Lung (tissue), 12 donors: Measurements from ENCODE around the gene MCOLN1. TPM values are rescaled to one million over a fixed set of nuclear protein-coding genes. Genes with fewer than 3 reads are reported as not detected.
A peak's percentile ranks its signal among the peaks of the same experiment; 100 is the strongest.

Experiments
- ATAC-seq: fragments of 200-7000 bp; cut with Tn5 transposase; one replicate; pipeline ENCODE4 v1.9.1; 2020; ENCODE audit warnings: moderate number of reproducible peaks; ENCODE audit not compliant: insufficient read depth, low FRiP score
- DNase-seq, 3 donors: peaks; one replicate each; pipeline ENCODE4 v3.0.0-alpha.2; 2013 to 2017
- H3K27ac ChIP-seq, 2 donors: one replicate each; pipeline ENCODE4 v1.5.1; 2013; ENCODE audit warnings: mild to moderate bottlenecking in 2 of 2, moderate library complexity in 2 of 2, control low read depth in 1 of 2, inconsistent platforms in 1 of 2, low read depth in 1 of 2, low read length in 1 of 2
- H3K27me3 ChIP-seq, 3 donors: one replicate each; pipeline ENCODE4 v1.5.1; 2013; ENCODE audit warnings: low read length in 2 of 3; ENCODE audit not compliant: control insufficient read depth in 3 of 3, insufficient read depth in 3 of 3
- H3K36me3 ChIP-seq, 4 donors: one replicate each; pipeline ENCODE4 v1.5.1; 2013; ENCODE audit warnings: low read length in 4 of 4, mild to moderate bottlenecking in 1 of 4, moderate library complexity in 1 of 4; ENCODE audit not compliant: control insufficient read depth in 4 of 4, insufficient read depth in 4 of 4
- H3K4me1 ChIP-seq, 5 donors: one replicate each; pipeline ENCODE4 v1.5.1; 2013; ENCODE audit warnings: low read length in 5 of 5, mild to moderate bottlenecking in 2 of 5, moderate library complexity in 1 of 5; ENCODE audit not compliant: control insufficient read depth in 5 of 5, insufficient read depth in 5 of 5
- H3K4me3 ChIP-seq: one replicate; pipeline ENCODE4 v1.5.1; 2013; ENCODE audit warnings: mild to moderate bottlenecking, control low read depth, moderate library complexity
- H3K9ac ChIP-seq, 2 donors: one replicate each; pipeline ENCODE4 v1.5.1; 2013; ENCODE audit warnings: low read length in 2 of 2, control low read depth in 1 of 2; ENCODE audit not compliant: insufficient read depth in 1 of 2
- H3K9me3 ChIP-seq, 4 donors: one replicate each; pipeline ENCODE4 v1.5.1; 2013; ENCODE audit warnings: low read length in 3 of 4, mild to moderate bottlenecking in 1 of 4, moderate library complexity in 1 of 4; ENCODE audit not compliant: control insufficient read depth in 4 of 4, insufficient read depth in 3 of 4
- WGBS, 2 donors: extraction: QIAGEN DNeasy Blood & Tissue Kit; methylation state at CpG; one replicate each; pipeline ENCODE4 v1.1.7; 2013; 5-methylcytosine and 5-hydroxymethylcytosine counted together
- polyA plus RNA-seq, 2 donors: library from polyadenylated mRNA; stranded (reverse); fragments of 200-250 nt; gene quantifications; one replicate each; pipeline ENCODE4 v1.2.1, GENCODE V29; 2013
- total RNA-seq, 2 donors: library from RNA; depleted of rRNA in 1 of 2; stranded (reverse); fragments of >200 nt in 1 of 2; gene quantifications; one replicate each; pipeline ENCODE4 v1.2.1, GENCODE V29; 2014 to 2021
- TF ChIP-seq, protein P1 (sequence below): IDR thresholded peaks from 2 replicates; pipeline ENCODE4 v1.5.1; 2012; ENCODE audit warnings: mild to moderate bottlenecking; ENCODE audit errors: control extremely low read depth, extremely low read depth
- donor health status: control.
- donor health status: control.
- donor health status: Bipolar disorder and iron deficiency.
- donor health status: healthy.
- donor health status: DM: yes; HTN: yes; CAD: no.

MCOLN1 gene
- total and polyA plus RNA-seq, 4 donors, result 11.6 to 68.1 (median 59.9) TPM

DNA sequence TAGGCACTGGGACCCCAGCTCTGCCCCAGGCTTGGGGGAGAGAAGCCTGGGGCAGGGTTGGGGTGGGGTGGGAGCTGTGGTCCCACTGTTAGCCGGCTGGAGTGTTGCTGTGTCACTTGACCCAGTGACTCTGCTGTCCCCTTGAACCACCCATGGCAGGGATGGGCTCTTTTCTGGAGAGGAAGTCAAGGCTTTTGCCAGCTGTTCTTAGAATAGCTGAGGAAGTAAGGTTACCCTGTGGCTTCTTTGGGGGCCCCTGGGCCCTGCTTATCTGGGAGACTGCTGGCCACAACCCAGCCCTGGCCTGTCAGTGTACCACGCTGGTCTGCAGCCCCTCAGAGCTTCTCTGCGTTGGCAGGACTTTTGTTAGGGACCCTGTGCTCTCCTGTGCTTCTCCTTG is 22.2 kb downstream of the MCOLN1 start:
- Histone ChIP-seq H3K4me3 (no peak overlapping the region), H3K36me3 (peaks cover 6 to 46% (median 9%) of the 10 kb centered on the region in 4 donors), H3K27ac (peak overlapping the region in 1 of 2 donors; percentile 39), H3K27me3 (no peaks in the 10 kb centered on the region), H3K4me1 (no peaks in the 10 kb centered on the region), H3K9ac (no peak overlapping the region), H3K9me3 (no peaks in the 10 kb centered on the region)
- DNase-seq (no peak), ATAC-seq (peak; percentile 37)
- WGBS, 2 donors, result 32 to 63% methylated on average over 3 of the region's 3 CpGs
- TF ChIP-seq, protein P1, sequence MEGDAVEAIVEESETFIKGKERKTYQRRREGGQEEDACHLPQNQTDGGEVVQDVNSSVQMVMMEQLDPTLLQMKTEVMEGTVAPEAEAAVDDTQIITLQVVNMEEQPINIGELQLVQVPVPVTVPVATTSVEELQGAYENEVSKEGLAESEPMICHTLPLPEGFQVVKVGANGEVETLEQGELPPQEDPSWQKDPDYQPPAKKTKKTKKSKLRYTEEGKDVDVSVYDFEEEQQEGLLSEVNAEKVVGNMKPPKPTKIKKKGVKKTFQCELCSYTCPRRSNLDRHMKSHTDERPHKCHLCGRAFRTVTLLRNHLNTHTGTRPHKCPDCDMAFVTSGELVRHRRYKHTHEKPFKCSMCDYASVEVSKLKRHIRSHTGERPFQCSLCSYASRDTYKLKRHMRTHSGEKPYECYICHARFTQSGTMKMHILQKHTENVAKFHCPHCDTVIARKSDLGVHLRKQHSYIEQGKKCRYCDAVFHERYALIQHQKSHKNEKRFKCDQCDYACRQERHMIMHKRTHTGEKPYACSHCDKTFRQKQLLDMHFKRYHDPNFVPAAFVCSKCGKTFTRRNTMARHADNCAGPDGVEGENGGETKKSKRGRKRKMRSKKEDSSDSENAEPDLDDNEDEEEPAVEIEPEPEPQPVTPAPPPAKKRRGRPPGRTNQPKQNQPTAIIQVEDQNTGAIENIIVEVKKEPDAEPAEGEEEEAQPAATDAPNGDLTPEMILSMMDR, result no peak

DNA sequence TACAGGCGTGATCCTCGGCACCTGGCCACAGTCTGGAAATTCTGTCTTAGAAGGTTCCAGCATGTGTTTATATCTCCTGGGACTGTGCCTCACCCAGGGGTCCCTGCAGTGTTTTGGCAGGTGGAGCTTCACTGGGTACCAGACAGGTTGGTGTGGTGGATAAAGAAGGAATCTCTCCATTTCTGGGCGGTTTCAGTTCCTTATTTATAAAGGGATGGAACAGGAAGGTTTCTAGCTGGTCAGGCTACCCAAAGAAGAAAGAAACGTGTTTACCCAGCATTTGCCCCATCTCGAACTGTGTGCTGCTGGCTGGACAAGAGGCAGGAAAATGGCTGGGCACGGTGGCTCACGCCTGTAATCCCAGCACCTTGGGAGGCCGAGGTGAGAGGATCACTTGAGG is 22.9 kb downstream of the MCOLN1 start:
- no peak for ATAC-seq

GRCh38 chr19:7545904-7546303 is 23.5 kb downstream of the MCOLN1 start:
- DNase-seq (no peak), ATAC-seq (no peak)
- TF ChIP-seq, protein P1, result no peak
- H3K9ac ChIP-seq, result no peak overlapping the region
- WGBS, 2 donors, result 29 to 56% methylated on average over 1 of the region's 1 CpG
- H3K4me1 ChIP-seq, result peaks cover 0 to 2% (median 0%) of the 10 kb centered on the region in 5 donors
- H3K4me3 ChIP-seq, result no peak overlapping the region
- H3K27ac ChIP-seq, result no peak overlapping the region
- H3K36me3 ChIP-seq, result peaks cover 6 to 47% (median 15%) of the 10 kb centered on the region in 4 donors
- H3K9me3 ChIP-seq, result no peaks in the 10 kb centered on the region
- no peaks in the 10 kb centered on the region for H3K27me3 ChIP-seq

More for the DNA sequence above, 22.9 kb downstream of the MCOLN1 start:
- Histone ChIP-seq H3K27me3 (no peaks in the 10 kb centered on the region), H3K36me3 (peaks cover 6 to 47% (median 11%) of the 10 kb centered on the region in 4 donors), H3K4me3 (no peak overlapping the region), H3K27ac (peak overlapping the region in 1 of 2 donors; percentile 39), H3K9me3 (no peaks in the 10 kb centered on the region), H3K4me1 (no peaks in the 10 kb centered on the region), H3K9ac (no peak overlapping the region)
- DNase-seq, result no peak
- 74 to 80% methylated on average over 8 of the region's 8 CpGs for whole genome bisulfite sequencing, 2 donors
- TF ChIP-seq, protein P1, result no peak

DNA sequence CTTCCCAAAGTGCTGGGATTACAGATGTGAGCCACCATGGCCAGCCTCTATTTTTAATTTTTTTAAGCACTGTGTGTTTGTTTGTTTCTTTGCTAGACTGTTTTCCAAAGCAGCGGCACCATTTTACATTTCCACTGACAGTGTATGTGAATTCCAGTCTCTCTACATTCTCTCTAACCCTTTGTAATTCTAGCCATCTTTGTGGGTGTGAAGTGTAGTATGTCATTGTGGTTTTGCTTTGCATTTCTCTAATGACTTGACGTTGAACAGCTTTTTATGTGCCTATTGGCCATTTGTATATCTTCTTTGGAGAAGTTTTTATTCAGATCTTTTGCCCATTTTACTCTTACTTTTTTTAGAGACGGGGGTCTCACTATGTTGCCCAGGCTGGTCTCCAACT is 24.7 kb downstream of the MCOLN1 start:
- Histone ChIP-seq H3K4me1 (peaks cover 0 to 2% (median 0%) of the 10 kb centered on the region in 5 donors), H3K9me3 (no peaks in the 10 kb centered on the region), H3K4me3 (no peak overlapping the region), H3K27me3 (no peaks in the 10 kb centered on the region), H3K36me3 (peaks cover 4 to 35% (median 15%) of the 10 kb centered on the region in 4 donors), H3K27ac (no peak overlapping the region), H3K9ac (no peak overlapping the region)
- ATAC-seq, result no peak
- no peak for DNase-seq
- 80 to 83% methylated on average over 3 of the region's 3 CpGs for WGBS, 2 donors
- TF ChIP-seq, protein P1, result no peak
